SK-MEL-5 (cell line): ENCODE data around the gene LOX. TPM values are rescaled to one million over a fixed set of nuclear protein-coding genes. Genes with fewer than 3 reads are reported as not detected.

Experiments
- DNase-seq: peaks from one replicate; pipeline ENCODE4 v3.0.0-alpha.2; 2016; ENCODE audit warnings: low read depth, low spot score
- in situ Hi-C: cut with HindIII; loops from 2 replicates; pipeline ENCODE4 v1.10.0; 2016; ENCODE audit warnings: low sequenced_read_pairs, high pct_unique_total_duplicates, low pct_unique_long_range_greater_than_20kb
- total RNA-seq: library from RNA; depleted of rRNA; stranded (reverse); fragments of >200 nt; shearing (Covaris generic); gene quantifications from 2 replicates; pipeline ENCODE4 v1.2.3, GENCODE V29; 2014; rRNA removed

LOX gene
- total RNA-seq, 1 experiment from 2014 or later = 0.58 TPM

DNA sequence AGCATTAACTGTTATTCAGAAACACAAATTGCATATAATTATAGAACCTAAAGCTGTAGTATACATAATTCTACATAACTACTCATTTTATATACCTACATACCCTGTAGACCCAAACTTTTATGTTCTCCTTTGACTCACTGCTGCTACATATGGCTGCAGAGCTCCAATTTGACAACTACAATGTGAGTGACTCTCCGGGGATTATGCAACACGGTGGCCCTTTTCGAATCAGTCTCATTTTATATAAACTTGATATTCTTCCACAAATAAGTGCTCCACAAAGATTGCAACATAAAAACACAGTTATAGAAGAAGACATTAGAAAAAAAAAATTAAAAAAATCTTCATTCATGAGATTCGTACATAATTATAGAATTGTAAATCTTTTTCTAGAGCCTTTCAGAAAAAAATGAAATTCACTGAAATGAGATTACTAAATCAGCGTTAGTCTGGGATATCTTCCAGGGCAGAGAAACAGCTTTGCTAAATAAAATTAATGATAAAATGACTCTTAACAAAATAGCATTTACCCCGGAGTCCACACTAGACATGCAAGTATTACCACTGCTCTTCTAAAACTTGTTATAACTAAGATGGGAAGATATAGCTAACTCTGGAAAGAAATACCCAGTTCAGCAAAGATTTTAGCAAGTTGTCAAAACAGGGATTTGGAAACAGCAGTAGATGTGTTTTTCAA, 63.7 kb downstream of the LOX start:
- in situ Hi-C loops = no loop called here

More for the DNA sequence above, 63.7 kb downstream of the LOX start:
- DNase-seq = no peak

Other genes with a start within 250 kb of the LOX start
- not detected in 2 replicates for gene FTMT, start 226.4 kb downstream of the LOX start, total RNA-seq
- 33.5 and 37.0 TPM in 2 replicates for gene SRFBP1, start 116.3 kb downstream of the LOX start, total RNA-seq
- not detected in 2 replicates for gene ZNF474, start 51.3 kb upstream of the LOX start, total RNA-seq
- gene SNCAIP, start 234.0 kb upstream of the LOX start, total RNA-seq = not detected in 2 replicates